ENCODE measurements around the gene SMURF2.

DNA sequence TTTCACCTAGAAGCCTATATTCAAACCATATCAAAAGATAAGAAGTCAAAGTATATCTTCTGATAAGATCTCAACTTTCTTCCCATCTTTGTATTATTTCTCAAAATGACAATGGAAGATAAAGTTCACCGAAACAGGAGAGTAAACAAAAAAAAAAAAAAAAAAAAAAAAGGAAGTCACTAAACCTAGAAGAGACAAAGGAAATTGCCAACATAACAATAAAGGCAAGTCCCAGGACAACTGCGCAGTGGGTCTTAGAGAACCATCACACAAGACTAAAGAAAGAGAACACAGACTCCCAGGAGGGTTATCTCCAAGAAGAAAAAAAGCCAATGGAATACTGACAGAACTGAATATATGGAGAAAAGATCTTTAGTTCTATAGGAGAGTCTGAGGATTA is 65.7 kb downstream of the SMURF2 start:
- TF ChIP-seq POLR2A (IDR thresholded peaks at IDR 0.05; ENCODE audit: low read depth, low read length) (no peak), RAD21 (IDR thresholded peaks at IDR 0.05; ENCODE audit: low read length) (no peak), RCOR1 (IDR thresholded peaks at IDR 0.05; ENCODE audit: insufficient replicate concordance, low read length) (no peak), RFX5 (IDR thresholded peaks at IDR 0.05; ENCODE audit: low read depth, low read length) (no peak), CHD1 (IDR thresholded peaks at IDR 0.05; ENCODE audit: low read depth, low read length) (no peak), BHLHE40 (IDR thresholded peaks at IDR 0.05; ENCODE audit: low read depth, low read length) (no peak)
- TF ChIP-seq, protein P1, sequence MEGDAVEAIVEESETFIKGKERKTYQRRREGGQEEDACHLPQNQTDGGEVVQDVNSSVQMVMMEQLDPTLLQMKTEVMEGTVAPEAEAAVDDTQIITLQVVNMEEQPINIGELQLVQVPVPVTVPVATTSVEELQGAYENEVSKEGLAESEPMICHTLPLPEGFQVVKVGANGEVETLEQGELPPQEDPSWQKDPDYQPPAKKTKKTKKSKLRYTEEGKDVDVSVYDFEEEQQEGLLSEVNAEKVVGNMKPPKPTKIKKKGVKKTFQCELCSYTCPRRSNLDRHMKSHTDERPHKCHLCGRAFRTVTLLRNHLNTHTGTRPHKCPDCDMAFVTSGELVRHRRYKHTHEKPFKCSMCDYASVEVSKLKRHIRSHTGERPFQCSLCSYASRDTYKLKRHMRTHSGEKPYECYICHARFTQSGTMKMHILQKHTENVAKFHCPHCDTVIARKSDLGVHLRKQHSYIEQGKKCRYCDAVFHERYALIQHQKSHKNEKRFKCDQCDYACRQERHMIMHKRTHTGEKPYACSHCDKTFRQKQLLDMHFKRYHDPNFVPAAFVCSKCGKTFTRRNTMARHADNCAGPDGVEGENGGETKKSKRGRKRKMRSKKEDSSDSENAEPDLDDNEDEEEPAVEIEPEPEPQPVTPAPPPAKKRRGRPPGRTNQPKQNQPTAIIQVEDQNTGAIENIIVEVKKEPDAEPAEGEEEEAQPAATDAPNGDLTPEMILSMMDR (conservative IDR thresholded peaks at IDR 0.05; ENCODE audit: low read depth, low read length): no peak
- TF ChIP-seq, protein P2, sequence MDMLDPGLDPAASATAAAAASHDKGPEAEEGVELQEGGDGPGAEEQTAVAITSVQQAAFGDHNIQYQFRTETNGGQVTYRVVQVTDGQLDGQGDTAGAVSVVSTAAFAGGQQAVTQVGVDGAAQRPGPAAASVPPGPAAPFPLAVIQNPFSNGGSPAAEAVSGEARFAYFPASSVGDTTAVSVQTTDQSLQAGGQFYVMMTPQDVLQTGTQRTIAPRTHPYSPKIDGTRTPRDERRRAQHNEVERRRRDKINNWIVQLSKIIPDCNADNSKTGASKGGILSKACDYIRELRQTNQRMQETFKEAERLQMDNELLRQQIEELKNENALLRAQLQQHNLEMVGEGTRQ (IDR thresholded peaks at IDR 0.05; ENCODE audit: low read depth, low read length): no peak

All from IMR-90 (cell line).